Activated naive CD8-positive, alpha-beta T cell treated with anti-CD3 and anti-CD28 coated beads, Interleukin-2, amount 50 U/mL, for 16 hours (primary cell): ENCODE data around the gene MYOC.
"Not testable (repeated sequence)": the region's sequence is repeated elsewhere in the genome, so short reads cannot be mapped to it uniquely, and the experiment has no call there.

Experiments used
- DNase-seq: peaks from one replicate; pipeline ENCODE4 v3.0.0-alpha.2; 2020; ENCODE audit warnings: low read depth, low spot score

The MYOC gene

DNA sequence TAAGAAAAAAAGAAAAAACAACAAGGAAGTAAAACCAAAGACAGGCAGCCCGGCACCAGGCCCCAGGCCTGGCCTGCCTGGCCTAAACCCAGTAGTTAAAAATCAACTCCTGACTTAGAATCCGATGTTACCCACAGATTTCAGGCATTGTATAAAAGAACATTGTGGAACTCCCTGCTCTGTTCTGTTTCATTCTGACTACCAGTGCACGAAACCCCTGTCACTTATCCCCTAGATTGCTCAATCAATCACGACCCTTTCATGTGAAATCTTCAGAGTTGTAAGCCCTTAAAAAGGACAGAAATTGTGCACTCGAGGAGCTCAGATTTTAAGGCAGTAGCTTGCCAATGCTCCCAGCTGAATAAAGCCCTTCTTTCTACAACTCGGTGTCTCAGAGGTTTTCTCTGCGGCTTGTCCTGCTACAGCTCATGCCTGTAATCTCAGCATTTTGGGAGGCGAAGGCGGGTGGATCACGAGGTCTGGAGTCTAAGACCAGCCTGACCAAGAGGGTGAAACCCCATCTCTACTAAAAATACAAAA is 46.0 kb downstream of the MYOC start:
- no peak for DNase-seq

DNA sequence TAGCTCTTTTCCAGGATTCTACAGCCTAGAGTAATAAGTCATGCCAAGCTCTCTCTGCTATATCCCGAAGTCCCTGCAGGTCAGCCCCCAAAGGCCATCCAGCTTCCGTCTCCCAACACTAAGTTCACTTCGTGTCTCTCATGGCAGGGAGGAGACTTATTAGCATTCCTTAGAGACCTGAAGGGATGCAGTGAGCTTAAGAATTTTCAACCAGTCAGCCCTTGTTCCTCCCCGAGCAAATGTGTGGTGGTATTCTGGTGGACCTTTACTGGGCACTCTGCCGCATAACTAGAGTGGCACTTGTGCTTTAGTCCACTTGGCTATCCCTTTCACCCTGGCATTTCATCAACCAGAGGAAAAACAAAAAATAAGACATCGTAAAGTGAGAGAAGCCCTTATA is 49.4 kb downstream of the MYOC start:
- DNase-seq, result not testable (repeated sequence)

DNA sequence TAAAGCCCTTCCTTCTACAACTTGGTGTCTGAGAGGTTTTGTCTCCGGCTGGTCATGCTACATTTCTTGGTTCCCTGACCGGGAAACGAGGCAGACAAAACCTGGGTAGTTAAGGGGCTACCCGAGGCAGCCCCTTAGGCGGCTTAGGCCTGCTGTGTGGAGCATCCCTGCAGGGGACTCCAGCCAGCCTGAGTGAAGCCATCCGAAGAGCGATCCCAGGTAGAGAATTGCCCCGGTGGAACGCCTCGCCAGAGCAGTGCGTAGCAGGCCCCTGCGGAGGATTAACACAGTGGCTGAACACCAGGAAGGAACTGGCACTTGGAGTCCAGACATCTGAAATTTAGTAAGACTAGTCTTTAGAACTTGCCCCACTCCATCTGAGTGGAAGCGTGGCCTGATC is 51.6 kb downstream of the MYOC start:
- no peak for DNase-seq

DNA sequence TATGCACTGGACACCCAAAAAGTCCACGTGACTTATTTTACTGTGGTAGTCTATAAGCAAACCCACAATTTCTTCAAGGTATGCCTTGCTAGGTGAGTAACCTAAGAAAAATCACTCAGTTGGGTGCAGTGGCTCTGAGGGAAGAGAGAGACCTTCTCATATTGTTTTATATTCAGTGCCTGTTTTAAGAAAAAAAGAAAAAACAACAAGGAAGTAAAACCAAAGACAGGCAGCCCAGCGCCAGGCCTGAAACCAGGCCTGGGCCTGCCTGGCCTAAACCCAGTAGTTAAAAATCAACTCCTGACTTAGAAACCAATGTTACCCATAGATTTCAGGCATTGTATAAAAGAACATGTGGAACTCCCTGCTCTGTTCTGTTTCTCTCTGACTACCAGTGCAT is 52.2 kb downstream of the MYOC start:
- not testable (repeated sequence) for DNase-seq

DNA sequence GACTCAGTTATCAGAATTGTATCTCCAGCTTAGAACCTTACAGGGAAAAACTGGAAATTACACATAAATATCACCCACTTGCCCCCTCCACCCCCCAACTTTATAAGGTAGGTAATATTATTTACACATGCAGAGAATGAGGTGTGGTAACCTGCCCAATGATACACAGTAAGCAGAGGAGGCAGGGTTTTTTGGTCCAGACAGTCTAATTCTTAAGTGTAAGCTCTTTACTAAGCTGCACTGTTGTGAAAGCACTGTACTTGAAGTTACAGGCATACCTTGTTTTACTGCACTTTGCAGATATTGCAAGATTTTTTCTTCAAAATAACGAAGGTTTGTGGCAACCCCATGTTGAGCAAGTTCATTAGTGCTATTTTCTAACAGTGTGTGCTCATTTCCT is 55.3 kb downstream of the MYOC start:
- DNase-seq, result no peak

DNA sequence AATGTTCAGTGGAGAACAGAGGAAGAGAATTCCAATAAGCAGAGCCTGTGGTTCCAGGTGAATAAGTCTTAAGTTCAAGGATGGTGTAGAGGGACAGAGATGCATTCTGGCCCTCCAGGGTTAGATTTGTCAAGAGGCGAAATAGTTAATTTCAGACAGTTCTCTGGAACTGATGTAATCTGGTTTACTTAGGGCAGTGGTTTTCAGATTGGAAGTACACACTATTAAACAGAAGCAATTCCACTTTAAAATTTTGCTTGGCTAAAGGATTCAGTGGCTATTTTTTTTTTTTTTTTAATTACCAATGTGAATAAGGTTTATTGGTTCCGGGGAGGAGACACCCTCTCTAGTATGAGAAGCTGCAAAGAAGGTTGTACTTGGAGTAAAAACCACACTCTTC is 55.8 kb downstream of the MYOC start:
- no peak for DNase-seq

DNA sequence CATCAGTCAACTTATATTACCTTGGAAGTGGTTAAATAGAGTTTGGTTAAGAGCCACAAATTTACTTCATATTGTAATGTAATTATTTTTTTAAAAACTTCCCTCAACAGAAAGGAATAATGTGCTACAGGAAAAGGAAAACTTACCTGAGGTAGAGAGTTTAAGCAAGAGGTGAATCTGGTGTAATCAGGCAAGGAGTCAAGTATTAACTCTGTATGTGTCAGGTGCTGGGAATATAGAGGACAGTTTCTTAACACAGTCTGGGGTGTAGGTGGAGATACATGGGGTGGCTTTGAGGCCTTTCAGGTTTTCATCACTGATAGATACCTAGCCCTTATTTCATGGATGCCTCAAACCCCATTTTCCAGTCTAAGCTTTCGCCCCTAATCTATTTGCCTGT is 56.4 kb downstream of the MYOC start:
- no peak for DNase-seq

DNA sequence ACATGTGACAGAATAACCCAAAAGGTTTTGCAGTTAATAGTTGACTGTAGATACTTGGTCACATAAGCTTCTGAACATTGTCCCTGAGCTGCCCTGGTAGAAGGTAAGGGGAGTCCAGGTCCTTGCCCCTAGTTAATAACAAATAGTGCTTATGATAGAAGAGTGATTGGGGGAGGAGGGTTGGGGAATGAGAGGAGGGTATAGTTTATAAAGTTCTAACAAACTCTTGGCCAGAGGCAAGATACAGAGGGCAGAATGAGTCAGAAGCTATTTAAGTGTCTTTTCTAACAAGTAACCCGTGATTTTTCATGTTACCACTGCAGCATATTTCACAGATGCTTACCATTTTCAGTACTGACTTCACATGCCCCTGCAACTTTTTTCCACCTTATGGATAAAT is 57.2 kb downstream of the MYOC start:
- no peak for DNase-seq

DNA sequence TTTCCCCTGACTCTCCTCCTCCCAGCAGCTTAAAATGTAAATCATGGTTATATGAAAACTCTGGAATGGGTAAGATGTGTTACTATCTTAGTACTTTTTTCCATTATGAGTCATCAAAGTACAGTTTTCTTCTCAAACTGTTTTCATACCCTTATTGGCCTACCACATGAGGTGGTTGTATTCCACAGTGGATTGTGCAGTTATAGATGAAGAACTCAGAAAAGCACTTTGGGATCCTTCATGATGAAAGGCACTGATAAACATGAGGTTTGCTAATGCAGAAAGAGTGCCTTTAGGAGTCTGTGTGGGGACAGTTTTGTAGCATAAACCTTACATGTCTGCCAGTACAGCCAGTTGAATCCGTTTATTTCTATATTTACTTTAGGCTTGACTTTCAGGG is 62.5 kb downstream of the MYOC start:
- no peak for DNase-seq

DNA sequence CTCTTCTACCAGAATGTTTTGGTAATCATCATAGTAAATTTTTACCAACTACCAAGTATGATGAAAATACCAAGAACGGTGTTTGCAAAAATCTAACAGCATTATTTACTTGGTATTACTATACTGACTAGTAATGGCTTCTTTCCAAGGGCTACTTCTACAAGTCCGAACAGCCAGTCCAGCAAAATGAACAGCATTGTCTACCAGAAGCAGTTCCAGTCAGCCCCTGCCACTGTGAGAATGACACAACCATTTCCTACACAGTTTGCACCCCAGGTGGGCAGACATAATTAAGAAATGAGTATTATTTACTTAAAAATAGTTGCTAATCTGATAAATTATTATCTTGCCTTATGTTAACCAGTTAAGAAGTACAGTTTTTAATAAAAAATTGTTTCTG is 64.3 kb downstream of the MYOC start:
- DNase-seq, result no peak

DNA sequence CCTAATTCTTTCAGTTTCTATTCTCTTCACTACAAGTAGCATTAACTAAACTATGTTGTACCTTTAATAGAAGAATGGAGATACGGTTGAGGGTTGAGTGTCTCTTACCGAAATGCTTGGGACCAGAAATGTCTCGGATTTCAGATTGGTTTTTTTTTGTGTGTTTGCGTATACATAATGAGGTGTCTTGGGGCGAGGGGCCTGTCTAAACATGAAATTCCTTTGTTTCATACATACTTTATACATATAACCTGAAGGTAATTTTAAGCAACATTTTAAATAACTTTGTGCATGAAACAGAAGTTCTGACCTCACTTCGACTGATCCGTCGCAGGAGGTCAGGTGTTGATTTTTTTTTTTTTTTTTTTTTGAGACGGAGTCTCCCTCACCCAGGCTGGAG is 66.8 kb downstream of the MYOC start:
- no peak for DNase-seq
